SJCRH30 (cell line): ENCODE measurements around the gene TMC4. TPM values are rescaled to one million over a fixed set of nuclear protein-coding genes. Genes with fewer than 3 reads are reported as not detected.
"Not testable (repeated sequence)": the region's sequence is repeated elsewhere in the genome, so short reads cannot be mapped to it uniquely, and the experiment has no call there.

Source experiments
- DNase-seq, 2 experiments: peaks; one replicate each; pipeline ENCODE4 v3.0.0-alpha.2; 2015 to 2020
- H3K27ac ChIP-seq: fragments of 250-450 bp; sonication (Bioruptor Pico); 2 replicates; pipeline ENCODE4 v1.5.1; 2020; ENCODE audit warnings: mild to moderate bottlenecking, moderate library complexity
- H3K27me3 ChIP-seq: fragments of 250-450 bp; sonication (Bioruptor Pico); 2 replicates; pipeline ENCODE4 v1.5.1; 2020; ENCODE audit warnings: mild to moderate bottlenecking, moderate library complexity
- H3K36me3 ChIP-seq: fragments of 250-450 bp; sonication (Bioruptor Pico); 2 replicates; pipeline ENCODE4 v1.5.1; 2020; ENCODE audit warnings: mild to moderate bottlenecking, moderate library complexity
- H3K4me1 ChIP-seq: fragments of 250-450 bp; sonication (Bioruptor Pico); 2 replicates; pipeline ENCODE4 v1.5.1; 2020; ENCODE audit warnings: mild to moderate bottlenecking, moderate library complexity
- H3K4me3 ChIP-seq: fragments of 250-450 bp; sonication (Bioruptor Pico); 2 replicates; pipeline ENCODE4 v1.5.1; 2020; ENCODE audit warnings: mild to moderate bottlenecking, moderate library complexity
- H3K9me3 ChIP-seq: fragments of 250-450 bp; sonication (Bioruptor Pico); replicated peaks from 2 replicates; pipeline ENCODE4 v1.5.1; 2020; ENCODE audit warnings: mild to moderate bottlenecking, moderate library complexity
- total RNA-seq: library from RNA; depleted of rRNA; stranded (reverse); fragments of >200 nt; shearing (Covaris generic); gene quantifications from 2 replicates; pipeline ENCODE4 v1.2.3, GENCODE V29; 2014; rRNA removed

TMC4 gene, protein sequence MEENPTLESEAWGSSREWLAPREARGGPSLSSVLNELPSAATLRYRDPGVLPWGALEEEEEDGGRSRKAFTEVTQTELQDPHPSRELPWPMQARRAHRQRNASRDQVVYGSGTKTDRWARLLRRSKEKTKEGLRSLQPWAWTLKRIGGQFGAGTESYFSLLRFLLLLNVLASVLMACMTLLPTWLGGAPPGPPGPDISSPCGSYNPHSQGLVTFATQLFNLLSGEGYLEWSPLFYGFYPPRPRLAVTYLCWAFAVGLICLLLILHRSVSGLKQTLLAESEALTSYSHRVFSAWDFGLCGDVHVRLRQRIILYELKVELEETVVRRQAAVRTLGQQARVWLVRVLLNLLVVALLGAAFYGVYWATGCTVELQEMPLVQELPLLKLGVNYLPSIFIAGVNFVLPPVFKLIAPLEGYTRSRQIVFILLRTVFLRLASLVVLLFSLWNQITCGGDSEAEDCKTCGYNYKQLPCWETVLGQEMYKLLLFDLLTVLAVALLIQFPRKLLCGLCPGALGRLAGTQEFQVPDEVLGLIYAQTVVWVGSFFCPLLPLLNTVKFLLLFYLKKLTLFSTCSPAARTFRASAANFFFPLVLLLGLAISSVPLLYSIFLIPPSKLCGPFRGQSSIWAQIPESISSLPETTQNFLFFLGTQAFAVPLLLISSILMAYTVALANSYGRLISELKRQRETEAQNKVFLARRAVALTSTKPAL
- not detected in 2 replicates for total RNA-seq

DNA sequence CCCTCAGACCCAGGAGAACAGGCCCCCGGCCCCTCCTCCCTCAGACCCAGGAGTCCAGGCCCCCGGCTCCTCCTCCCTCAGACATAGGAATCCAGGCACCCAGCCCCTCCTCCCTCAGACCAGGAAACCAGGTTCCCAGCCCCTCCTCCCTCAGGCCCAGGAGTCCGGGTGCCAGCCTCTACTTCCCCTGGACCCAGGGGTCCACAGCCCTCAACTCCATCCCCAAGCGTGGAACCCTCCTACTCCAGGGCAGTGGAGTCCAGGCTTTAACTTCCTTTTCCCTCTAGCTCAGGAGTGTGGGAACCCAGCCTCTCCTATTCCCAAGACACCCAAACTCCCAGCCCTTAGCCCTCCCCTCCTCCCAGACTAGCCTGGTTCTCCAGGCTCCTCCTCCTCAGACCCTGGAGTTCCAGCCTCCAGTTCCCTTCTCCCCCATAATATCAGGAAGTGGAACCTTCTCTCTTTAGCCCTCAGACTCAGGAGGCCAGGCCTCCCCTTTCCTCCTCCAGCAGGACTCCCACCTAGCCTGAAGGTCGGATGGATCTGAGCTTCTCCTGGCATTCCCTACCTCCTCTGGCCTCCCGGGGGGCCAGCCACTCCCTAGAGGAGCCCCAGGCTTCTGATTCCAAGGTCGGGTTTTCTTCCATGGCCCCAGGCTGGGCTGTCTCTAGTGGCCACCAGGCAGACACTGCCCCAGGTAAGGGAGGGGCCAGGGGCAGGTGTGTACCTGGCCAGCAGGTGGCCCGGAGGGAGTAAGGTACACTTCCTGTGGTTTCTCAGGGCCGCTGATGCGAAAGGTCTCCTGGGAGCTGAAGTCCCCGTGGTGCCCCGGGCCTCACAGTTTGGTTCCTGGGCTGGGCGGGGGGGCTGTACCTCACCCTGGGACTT, at the start of gene TMC4:
Gene TMC4, minus strand, starts transcription at position 690 of the 888 bp plus-strand sequence. Its CDS starts 43 bp downstream, at position 647.
- Histone ChIP-seq H3K36me3 (no peaks in the 10 kb centered on the region), H3K27ac (no peak within 1 kb of the TSS), H3K9me3 (no peaks in the 10 kb centered on the region), H3K27me3 (no peaks in the 10 kb centered on the region), H3K4me3 (no peak within 1 kb of the TSS), H3K4me1 (no peaks in the 10 kb centered on the region)
- no peak for DNase-seq

DNA sequence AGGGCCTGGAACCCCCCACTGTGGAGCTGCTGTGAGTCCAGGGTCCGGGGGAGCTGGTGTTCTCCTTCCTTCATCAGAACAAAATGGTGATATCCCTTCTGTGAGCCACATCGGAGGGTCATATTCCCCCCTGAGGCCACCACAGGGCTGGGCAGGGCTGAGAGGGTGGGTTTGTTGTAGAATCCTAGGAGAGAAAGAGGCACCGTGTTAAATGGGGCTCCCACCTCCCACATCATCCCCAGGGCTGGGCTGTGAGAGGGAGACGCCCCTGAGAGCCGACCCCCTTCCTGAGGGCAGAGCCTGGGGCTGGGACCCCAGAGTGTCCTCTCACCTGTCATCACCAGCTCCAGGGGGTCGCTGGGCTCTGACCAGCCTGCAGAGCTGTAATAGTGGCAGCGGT, 49.0 kb upstream of the TMC4 start:
- H3K27ac ChIP-seq, H3K4me3 ChIP-seq, H3K4me1 ChIP-seq, H3K27me3 ChIP-seq, H3K9me3 ChIP-seq, DNase-seq, H3K36me3 ChIP-seq: not testable (repeated sequence)

DNA sequence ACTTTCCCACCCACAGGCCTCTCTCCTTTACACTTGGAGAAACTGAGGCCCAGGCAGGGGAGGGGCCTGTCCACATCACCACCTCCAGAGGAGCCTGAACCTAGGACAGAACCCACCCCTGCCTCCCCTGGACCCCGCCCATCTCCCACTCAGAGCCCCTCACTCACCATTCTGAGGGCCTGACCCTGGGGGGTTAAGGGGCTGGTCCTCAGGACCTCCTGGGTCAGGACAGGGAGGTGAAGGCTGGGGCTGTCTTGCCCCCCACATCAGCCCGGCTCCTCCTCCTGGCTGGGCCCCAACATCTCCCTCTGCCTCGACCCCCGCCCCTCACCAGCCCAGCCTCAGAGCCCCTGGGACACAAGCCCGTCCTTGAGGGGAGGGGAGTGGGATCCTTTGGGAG, 46.7 kb upstream of the TMC4 start:
- DNase-seq, H3K36me3 ChIP-seq, H3K4me3 ChIP-seq, H3K4me1 ChIP-seq, H3K9me3 ChIP-seq, H3K27me3 ChIP-seq, H3K27ac ChIP-seq: not testable (repeated sequence)

DNA sequence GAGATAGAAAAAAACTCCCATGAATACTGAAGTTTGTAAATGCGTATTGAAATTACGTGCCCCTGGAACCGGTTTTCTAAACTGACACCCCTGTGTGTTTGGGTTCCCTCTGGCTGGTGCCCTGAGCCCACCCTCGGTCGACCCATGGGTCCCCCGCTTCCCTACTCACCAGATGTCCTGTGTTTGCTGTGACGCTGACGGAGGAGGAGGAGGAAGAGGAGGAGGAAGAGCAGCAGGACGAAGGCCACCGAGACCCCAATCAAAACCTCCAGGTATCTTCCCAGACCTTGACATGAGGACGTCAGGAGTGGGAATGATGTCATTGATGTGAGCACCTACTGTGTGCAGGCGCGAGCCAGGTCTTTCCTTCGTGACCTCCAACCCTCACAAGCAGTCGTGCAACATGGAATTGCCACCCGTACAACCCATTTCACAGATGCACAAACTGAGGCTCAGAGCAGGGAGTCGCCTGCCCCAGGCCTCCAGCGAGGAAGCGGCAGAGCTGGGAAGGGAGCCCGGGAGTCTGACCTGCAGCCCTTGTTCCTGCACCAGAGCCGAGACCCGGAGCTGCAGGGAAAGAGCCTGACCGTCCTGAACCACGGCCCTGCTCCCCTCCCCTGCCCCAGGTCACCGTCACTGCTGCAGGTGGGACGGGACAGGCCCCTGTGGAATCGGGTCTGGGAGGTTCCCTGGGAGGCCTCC, 46.2 kb upstream of the TMC4 start:
- Histone ChIP-seq H3K4me1 (peaks cover 7% of the 10 kb centered on the region; the same call in 1 of the 2 replicates), H3K4me3 (no peak overlapping the region), H3K9me3 (no peaks in the 10 kb centered on the region), H3K36me3 (no peaks in the 10 kb centered on the region), H3K27me3 (no peaks in the 10 kb centered on the region), H3K27ac (no peak overlapping the region)
- no peak for DNase-seq

DNA sequence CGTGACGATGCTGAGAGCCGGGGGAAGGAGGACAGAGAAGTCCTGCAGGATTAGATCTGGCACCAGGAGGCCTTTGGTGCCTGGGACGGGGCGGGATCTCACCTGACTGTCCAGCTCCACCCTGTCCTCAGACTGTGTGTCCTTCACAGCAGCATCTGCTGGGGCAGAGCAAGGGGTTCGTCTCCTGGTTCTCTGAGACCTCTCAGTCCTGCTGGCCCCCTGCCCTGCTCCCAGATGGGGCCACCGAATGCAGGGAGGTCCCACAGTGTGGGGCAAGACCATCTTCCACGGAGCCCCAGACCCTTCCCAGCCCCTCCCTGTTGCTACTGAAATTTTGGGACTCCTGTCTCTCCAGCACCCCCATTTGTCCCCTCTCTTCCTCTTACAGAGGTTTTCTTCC, 45.3 kb upstream of the TMC4 start:
- Histone ChIP-seq H3K4me1 (peaks cover 7% of the 10 kb centered on the region; the same call in 1 of the 2 replicates), H3K27me3 (no peaks in the 10 kb centered on the region), H3K27ac (peak overlapping the region; percentile 39), H3K4me3 (no peak overlapping the region), H3K36me3 (no peaks in the 10 kb centered on the region), H3K9me3 (no peaks in the 10 kb centered on the region)
- DNase-seq = no peak

DNA sequence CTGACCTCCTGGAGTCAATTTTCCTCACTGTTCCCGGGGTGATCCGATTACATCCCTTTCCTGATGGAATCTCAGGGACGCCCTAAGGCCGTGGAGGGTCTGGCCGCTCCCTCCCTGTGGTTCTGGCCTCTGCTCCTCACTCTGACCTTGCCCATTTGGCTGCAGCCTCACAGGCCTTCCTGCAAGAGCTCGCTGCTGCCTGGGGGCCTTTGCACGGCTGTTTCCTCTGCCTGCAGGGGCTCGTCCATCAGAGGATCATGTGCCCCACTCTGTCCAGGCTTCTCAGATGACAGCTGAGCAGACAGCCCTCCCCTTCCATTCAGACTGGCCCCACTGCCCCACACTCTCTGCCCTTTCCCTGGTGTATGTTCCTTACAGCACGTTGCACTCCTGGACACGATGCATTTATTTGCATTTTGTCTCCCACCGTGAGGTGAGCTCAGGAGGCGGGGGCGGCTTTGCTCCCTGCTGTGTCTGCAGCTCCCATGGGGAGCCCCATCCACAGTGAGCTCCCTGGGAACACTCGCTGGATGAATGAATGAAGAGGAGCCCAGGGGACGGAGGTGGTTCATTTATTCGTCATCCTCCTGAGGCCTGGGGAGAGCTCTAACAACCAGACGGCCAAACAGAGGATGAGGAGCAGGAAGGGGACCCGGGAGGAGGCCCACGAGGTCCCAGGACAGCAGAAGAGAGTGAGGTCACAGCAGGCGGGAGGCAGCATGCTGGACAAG, 44.7 kb upstream of the TMC4 start:
- H3K36me3 ChIP-seq, H3K27me3 ChIP-seq, H3K4me3 ChIP-seq, H3K4me1 ChIP-seq, H3K9me3 ChIP-seq: not testable (repeated sequence)
- DNase-seq = peak; percentile 75 to 80
- peak overlapping the region; percentile 39; the same call in 1 of the 2 replicates for H3K27ac ChIP-seq

DNA sequence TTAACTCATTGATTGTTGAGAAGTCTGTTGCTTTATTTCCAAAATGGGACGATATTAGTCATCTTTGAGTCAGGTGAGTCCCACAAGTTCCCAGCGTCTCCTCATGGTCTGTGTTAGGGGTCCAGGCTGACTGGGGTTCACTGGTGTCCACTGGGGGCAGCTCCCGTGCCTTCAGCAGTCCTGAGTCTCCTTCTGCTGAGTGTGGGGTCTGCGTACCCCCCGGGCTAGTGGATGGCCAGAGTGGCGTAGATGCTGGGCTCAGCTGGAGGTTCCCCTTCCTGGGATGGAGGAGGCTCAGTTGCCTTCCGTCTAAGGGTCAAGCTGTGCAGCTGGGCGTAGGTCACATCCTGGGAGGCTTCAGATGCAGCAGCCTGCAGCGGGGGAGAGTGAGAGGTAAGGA, 43.9 kb upstream of the TMC4 start:
- no peaks in the 10 kb centered on the region for H3K36me3 ChIP-seq
- no peak overlapping the region for H3K4me3 ChIP-seq
- no peaks in the 10 kb centered on the region for H3K9me3 ChIP-seq
- H3K4me1 ChIP-seq = peaks cover 7% of the 10 kb centered on the region; the same call in 1 of the 2 replicates
- DNase-seq = no peak
- no peak overlapping the region for H3K27ac ChIP-seq
- H3K27me3 ChIP-seq = no peaks in the 10 kb centered on the region

DNA sequence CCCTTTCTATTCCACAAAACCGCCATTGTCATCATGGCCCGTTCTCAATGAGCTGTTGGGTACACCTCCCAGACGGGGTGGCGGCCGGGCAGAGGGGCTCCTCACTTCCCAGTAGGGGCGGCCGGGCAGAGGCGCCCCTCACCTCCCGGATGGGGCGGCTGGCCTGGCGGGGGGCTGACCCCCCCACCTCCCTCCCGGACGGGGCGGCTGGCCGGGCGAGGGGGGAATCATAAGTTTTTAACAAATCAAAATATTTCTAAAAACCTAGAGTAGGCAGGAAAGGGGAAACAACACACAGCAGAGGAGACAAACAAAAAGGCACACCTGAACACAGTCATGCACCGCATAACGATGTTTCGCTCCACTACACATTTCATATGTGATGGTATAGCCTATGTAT, 41.8 kb upstream of the TMC4 start:
- not testable (repeated sequence) for H3K36me3 ChIP-seq, H3K9me3 ChIP-seq, H3K27ac ChIP-seq, H3K4me3 ChIP-seq, DNase-seq, H3K27me3 ChIP-seq
- H3K4me1 ChIP-seq = peaks cover 15% of the 10 kb centered on the region

DNA sequence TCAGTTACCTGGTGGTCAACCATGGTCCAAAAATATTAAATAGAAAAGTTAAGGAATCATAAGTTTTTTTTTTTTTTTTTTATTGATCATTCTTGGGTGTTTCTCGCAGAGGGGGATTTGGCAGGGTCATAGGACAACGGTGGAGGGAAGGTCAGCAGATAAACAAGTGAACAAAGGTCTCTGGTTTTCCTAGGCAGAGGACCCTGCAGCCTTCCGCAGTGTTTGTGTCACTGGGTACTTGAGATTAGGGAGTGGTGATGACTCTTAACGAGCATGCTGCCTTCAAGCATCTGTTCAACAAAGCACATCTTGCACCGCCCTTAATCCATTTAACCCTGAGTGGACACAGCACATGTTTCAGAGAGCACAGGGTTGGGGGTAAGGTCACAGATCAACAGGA, 41.3 kb upstream of the TMC4 start:
- not testable (repeated sequence) for H3K9me3 ChIP-seq, H3K27me3 ChIP-seq, H3K27ac ChIP-seq, DNase-seq, H3K4me3 ChIP-seq, H3K36me3 ChIP-seq
- peaks cover 20% of the 10 kb centered on the region for H3K4me1 ChIP-seq

DNA sequence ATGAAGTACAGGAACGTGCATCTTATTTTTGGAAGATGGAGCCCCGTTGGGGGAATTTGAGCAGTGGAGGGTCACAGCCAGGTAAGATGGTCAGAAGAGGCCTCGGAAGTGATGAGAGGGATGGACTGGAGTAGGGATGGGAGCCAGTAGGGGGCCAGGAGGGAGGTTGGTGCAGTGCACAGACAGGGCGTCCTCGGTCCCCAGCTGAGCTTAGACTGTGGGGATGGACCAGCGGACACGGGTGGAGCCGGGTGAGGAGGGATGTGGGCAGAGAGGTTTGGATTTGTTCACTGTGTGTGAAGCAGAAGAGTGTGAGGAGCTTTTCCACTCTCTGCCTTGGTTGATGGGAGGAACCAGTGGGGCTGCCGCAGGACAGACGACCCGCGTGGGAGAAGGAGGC, 38.3 kb upstream of the TMC4 start:
- peaks cover 21% of the 10 kb centered on the region for H3K36me3 ChIP-seq
- H3K4me3 ChIP-seq = no peak overlapping the region
- H3K27ac ChIP-seq = no peak overlapping the region
- H3K4me1 ChIP-seq = peaks cover 43% of the 10 kb centered on the region
- H3K27me3 ChIP-seq = no peaks in the 10 kb centered on the region
- no peak for DNase-seq
- H3K9me3 ChIP-seq = no peaks in the 10 kb centered on the region

DNA sequence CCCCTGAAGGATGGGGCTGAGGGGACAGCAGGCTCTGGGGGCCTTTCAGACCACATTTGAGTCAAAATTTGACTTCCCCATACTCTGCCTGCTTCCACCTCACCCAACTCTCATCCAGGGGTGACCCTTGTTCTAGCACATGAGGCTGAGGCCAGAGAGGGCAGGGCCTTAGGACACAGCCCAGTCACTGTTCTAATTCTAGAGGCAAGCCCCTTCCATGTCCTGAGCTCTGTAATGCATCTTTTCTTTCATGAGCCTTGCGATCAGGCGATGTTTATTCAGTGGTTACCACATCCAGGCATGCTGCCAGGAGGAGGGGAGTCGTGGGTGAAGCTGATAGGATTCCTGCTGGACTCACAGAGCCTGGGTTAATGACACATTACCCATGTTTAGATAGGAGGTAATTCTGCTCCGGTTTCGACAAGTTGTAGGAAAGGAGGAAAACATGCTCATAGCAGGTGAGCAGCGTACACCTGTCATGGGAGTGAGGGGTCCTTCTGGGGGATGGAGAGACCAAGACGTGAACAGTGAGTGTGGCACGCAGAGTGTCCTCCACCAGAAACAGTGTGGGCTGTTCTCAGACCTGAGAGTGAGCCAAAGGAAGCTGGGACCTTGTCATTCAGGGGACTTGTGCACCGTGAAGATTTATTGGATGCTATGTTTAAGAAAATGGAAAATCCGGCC, 37.0 kb upstream of the TMC4 start:
- Histone ChIP-seq H3K27me3 (no peaks in the 10 kb centered on the region), H3K9me3 (no peaks in the 10 kb centered on the region), H3K4me3 (no peak overlapping the region), H3K36me3 (peaks cover 34% of the 10 kb centered on the region), H3K27ac (peak overlapping the region; percentile 54), H3K4me1 (peaks cover 56% of the 10 kb centered on the region)
- peak; percentile 95 to 98 for DNase-seq

DNA sequence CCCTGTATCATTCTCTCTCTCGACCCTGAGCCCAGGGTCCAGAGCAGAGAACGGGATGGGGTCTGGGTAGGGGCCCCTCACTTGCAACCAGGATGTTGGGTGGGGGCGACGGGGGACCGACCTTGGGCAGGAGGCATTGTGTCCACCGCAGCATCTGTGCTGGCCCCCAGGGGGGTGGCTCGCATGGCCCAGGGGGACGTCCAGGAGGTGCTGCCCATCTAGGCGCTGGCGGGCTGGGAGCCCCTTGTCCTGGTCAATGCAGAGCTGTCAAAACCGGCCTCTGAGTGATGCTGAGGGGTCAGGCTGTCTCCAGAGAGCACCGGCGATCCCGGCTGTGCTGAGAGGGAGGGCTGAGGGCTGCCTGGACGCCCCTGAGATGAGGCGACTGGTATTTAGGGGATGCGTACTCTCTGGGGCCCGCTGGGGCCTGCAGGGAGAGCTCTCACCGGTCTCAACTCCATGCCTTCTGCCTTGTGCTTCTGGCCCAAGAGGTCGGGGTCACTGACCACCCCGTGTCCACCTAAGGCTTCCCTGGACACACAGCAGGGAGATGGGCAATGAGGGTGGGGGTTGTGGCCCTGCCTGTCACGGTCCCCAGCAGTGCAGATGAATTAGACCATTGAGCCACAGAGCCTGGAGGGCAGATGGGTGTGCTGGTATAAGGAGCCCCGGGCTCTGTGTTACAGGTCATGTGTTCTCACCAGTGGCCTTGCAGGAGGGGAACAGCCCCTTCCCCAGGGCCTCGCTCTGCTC, 36.3 kb upstream of the TMC4 start:
- H3K27ac ChIP-seq = peak overlapping the region; percentile 54

DNA sequence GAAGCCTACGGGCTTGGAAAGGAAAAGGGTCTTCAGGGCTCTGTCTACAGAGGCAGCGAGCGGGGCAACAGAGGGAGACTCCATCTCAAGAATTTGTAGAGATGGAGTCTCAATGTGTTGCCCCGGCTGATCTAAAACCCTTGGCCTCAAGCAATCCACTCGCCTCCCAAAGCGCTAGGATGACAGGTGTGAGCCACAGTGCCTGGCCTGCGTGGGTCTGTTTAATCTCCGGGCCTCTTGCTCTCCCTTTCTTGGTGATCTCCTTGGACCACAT, 35.8 kb upstream of the TMC4 start:
- Histone ChIP-seq H3K36me3 (peaks cover 46% of the 10 kb centered on the region), H3K4me1 (peaks cover 65% of the 10 kb centered on the region), H3K9me3 (no peaks in the 10 kb centered on the region), H3K27ac (peak overlapping the region; percentile 54), H3K27me3 (no peaks in the 10 kb centered on the region), H3K4me3 (no peak overlapping the region)
- peak; percentile 63 to 81 for DNase-seq

More for the DNA sequence above, 36.3 kb upstream of the TMC4 start:
- Histone ChIP-seq H3K9me3 (no peaks in the 10 kb centered on the region), H3K36me3 (peaks cover 41% of the 10 kb centered on the region), H3K27me3 (no peaks in the 10 kb centered on the region), H3K4me3 (no peak overlapping the region), H3K4me1 (peaks cover 61% of the 10 kb centered on the region)
- peak; percentile 53 to 61 for DNase-seq
